Neuronal stem cell (in vitro differentiated cells): ENCODE measurements around the gene TULP1.

Source experiments
- DNase-seq: peaks from one replicate; pipeline ENCODE4 v3.0.0-alpha.2; 2013; ENCODE audit warnings: low spot score
- H2AFZ ChIP-seq: one replicate; pipeline ENCODE4 v1.6.1; 2013; ENCODE audit warnings: mild to moderate bottlenecking, low read length, inconsistent platforms
- H2AK5ac ChIP-seq: 2 replicates; pipeline ENCODE4 v1.6.1; 2013; ENCODE audit warnings: low read depth, mild to moderate bottlenecking, inconsistent platforms, low read length, moderate library complexity, mixed read lengths
- H2BK120ac ChIP-seq: 2 replicates; pipeline ENCODE4 v1.6.1; 2013; ENCODE audit warnings: low read depth, mild to moderate bottlenecking, inconsistent platforms, low read length, moderate library complexity, mixed read lengths
- H2BK12ac ChIP-seq: one replicate; pipeline ENCODE4 v1.6.1; 2013; ENCODE audit warnings: low read length, inconsistent platforms
- H2BK15ac ChIP-seq: 2 replicates; pipeline ENCODE4 v1.6.1; 2013; ENCODE audit warnings: mild to moderate bottlenecking, low read length, inconsistent platforms, mixed read lengths
- H2BK5ac ChIP-seq: one replicate; pipeline ENCODE4 v1.6.1; 2013; ENCODE audit warnings: inconsistent platforms, mild to moderate bottlenecking, low read length, moderate library complexity
- H3K14ac ChIP-seq: one replicate; pipeline ENCODE4 v1.6.1; 2013; ENCODE audit warnings: low read length, inconsistent platforms
- H3K18ac ChIP-seq: 2 replicates; pipeline ENCODE4 v1.6.1; 2013; ENCODE audit warnings: low read length, inconsistent platforms
- H3K23ac ChIP-seq: 2 replicates; pipeline ENCODE4 v1.6.1; 2013; ENCODE audit warnings: low read depth, mild to moderate bottlenecking, mixed read lengths, low read length, inconsistent platforms; ENCODE audit not compliant: poor library complexity
- H3K27ac ChIP-seq: replicated peaks from 3 replicates; pipeline ENCODE4 v1.5.1; 2013; ENCODE audit warnings: low read length, inconsistent platforms
- H3K27me3 ChIP-seq, 3 experiments: 2 replicates each; pipeline ENCODE4 v1.6.1; 2013; ENCODE audit warnings: low read length in 3 of 3, mild to moderate bottlenecking in 2 of 3, inconsistent platforms in 1 of 3, low read depth in 1 of 3, mixed read lengths in 1 of 3, moderate library complexity in 1 of 3; ENCODE audit not compliant: control insufficient read depth in 3 of 3, insufficient read depth in 3 of 3
- H3K36me3 ChIP-seq, 2 donors: replicated peaks in 1 of 2; 2 replicates each; pipeline ENCODE4 v1.6.1; 2013; ENCODE audit warnings: low read length in 2 of 2; ENCODE audit not compliant: control insufficient read depth in 2 of 2, insufficient read depth in 2 of 2
- H3K4ac ChIP-seq: 2 replicates; pipeline ENCODE4 v1.6.1; 2013; ENCODE audit warnings: inconsistent platforms, mild to moderate bottlenecking, low read length, moderate library complexity
- H3K4me1 ChIP-seq, 2 donors: 1 replicate in 1 of 2; 2 replicates in 1 of 2; pipeline ENCODE4 v1.6.1; 2013; ENCODE audit warnings: low read length in 2 of 2, low read depth in 1 of 2; ENCODE audit not compliant: control insufficient read depth in 2 of 2, insufficient read depth in 1 of 2
- H3K4me2 ChIP-seq: one replicate; pipeline ENCODE4 v1.6.1; 2013; ENCODE audit warnings: mild to moderate bottlenecking, low read length, inconsistent platforms; ENCODE audit not compliant: insufficient read depth, poor library complexity, severe bottlenecking
- H3K4me3 ChIP-seq, 2 donors: 2 replicates each; pipeline ENCODE4 v1.5.1; 2013; ENCODE audit warnings: low read length in 2 of 2, mild to moderate bottlenecking in 2 of 2, inconsistent platforms in 1 of 2, moderate library complexity in 1 of 2
- H3K79me1 ChIP-seq: one replicate; pipeline ENCODE4 v1.6.1; 2013; ENCODE audit warnings: low read depth, mild to moderate bottlenecking, inconsistent platforms, low read length, moderate library complexity
- H3K9ac ChIP-seq: one replicate; pipeline ENCODE4 v1.6.1; 2013; ENCODE audit warnings: mild to moderate bottlenecking, low read depth, low read length, inconsistent platforms; ENCODE audit not compliant: poor library complexity
- H3K9me3 ChIP-seq, 2 donors: replicated peaks in 1 of 2; 2 replicates each; pipeline versions ENCODE3 to v1.6.1; 2013; ENCODE audit warnings: low read length in 2 of 2, mild to moderate bottlenecking in 2 of 2, inconsistent platforms in 1 of 2, low read depth in 1 of 2, mixed read lengths in 1 of 2, moderate library complexity in 1 of 2; ENCODE audit not compliant: control insufficient read depth in 2 of 2, insufficient read depth in 1 of 2
- H4K8ac ChIP-seq: one replicate; pipeline ENCODE4 v1.6.1; 2013; ENCODE audit warnings: low read depth, mild to moderate bottlenecking, inconsistent platforms, low read length, moderate library complexity
- H4K91ac ChIP-seq: one replicate; pipeline ENCODE4 v1.6.1; 2013; ENCODE audit warnings: low read length, low read depth, mild to moderate bottlenecking, inconsistent platforms; ENCODE audit not compliant: poor library complexity
- WGBS, 2 donors: extraction: QIAGEN DNeasy Blood & Tissue Kit; methylation state at CpG; one replicate each; pipeline ENCODE4 v1.1.7; 2013; ENCODE audit warnings: missing lambda C conversion rate in 2 of 2, mixed read lengths in 1 of 2; ENCODE audit not compliant: insufficient read length in 2 of 2, insufficient replicate concordance in 1 of 2; ENCODE audit errors: extremely low coverage in 2 of 2; 5-methylcytosine and 5-hydroxymethylcytosine counted together

Gene TULP1

GRCh38 chr6:35468181-35468979 is 44.3 kb downstream of the TULP1 start, which contains the start of gene RPL10A:
RPL10A (plus strand) TSS chr6:35468401; CDS start chr6:35468435, 34 bp downstream.
- WGBS, 2 donors: no CpG with 5 or more reads among the region's 86 CpGs
- Histone ChIP-seq H3K18ac (peak within 1 kb of the TSS; percentile 98), H3K9ac (peak within 1 kb of the TSS; percentile 99), H3K4me3 (peak within 1 kb of the TSS; percentile 97), H3K9me3 (no peaks in the 10 kb centered on the region), H2AK5ac (peak within 1 kb of the TSS; percentile 94), H3K27me3 (no peaks in the 10 kb centered on the region), H2BK120ac (peak within 1 kb of the TSS; percentile 29), H2AFZ (peak within 1 kb of the TSS; percentile 93), H2BK12ac (no peak within 1 kb of the TSS), H3K36me3 (peaks cover 40 to 80% of the 10 kb centered on the region in 2 donors), H3K4me2 (peak within 1 kb of the TSS; percentile 68), H3K23ac (peak within 1 kb of the TSS; percentile 99), H4K8ac (peak within 1 kb of the TSS; percentile 56), H3K27ac (peak within 1 kb of the TSS; percentile 70), H3K4ac (peak within 1 kb of the TSS; percentile 90), H3K14ac (peak within 1 kb of the TSS; percentile 47), H3K79me1 (peaks cover 10% of the 10 kb centered on the region), H3K4me1 (peaks cover 16 to 20% of the 10 kb centered on the region in 2 donors), H4K91ac (peak within 1 kb of the TSS; percentile 79), H2BK5ac (peak within 1 kb of the TSS; percentile 70), H2BK15ac (no peak within 1 kb of the TSS)
- DNase-seq: peak; percentile 96

GRCh38 chr6:35465646-35466045 is 47.0 kb downstream of the TULP1 start:
- Histone ChIP-seq H3K4me3 (no peak overlapping the region), H3K4me2 (no peak overlapping the region), H3K4me1 (peaks cover 12 to 13% of the 10 kb centered on the region in 2 donors), H3K27me3 (no peaks in the 10 kb centered on the region), H2AFZ (no peak overlapping the region), H3K23ac (no peak overlapping the region), H2BK12ac (no peak overlapping the region), H3K79me1 (peaks cover 7% of the 10 kb centered on the region), H2BK15ac (no peak overlapping the region), H2BK5ac (no peak overlapping the region), H3K18ac (no peak overlapping the region), H3K27ac (no peak overlapping the region), H2AK5ac (no peak overlapping the region), H3K14ac (no peak overlapping the region), H2BK120ac (no peak overlapping the region), H3K36me3 (peaks cover 30 to 71% of the 10 kb centered on the region in 2 donors), H4K91ac (no peak overlapping the region), H3K4ac (no peak overlapping the region), H3K9me3 (no peaks in the 10 kb centered on the region), H3K9ac (no peak overlapping the region), H4K8ac (no peak overlapping the region)
- no peak for DNase-seq
- WGBS, 2 donors: no CpG with 5 or more reads among the region's 1 CpG

GRCh38 chr6:35463292-35463691 is 49.4 kb downstream of the TULP1 start:
- Histone ChIP-seq H2BK15ac (no peak overlapping the region), H4K8ac (no peak overlapping the region), H2BK5ac (no peak overlapping the region), H4K91ac (no peak overlapping the region), H2AFZ (no peak overlapping the region), H3K9ac (no peak overlapping the region), H2BK12ac (no peak overlapping the region), H3K4me2 (no peak overlapping the region), H2AK5ac (no peak overlapping the region), H3K4me3 (no peak overlapping the region), H3K9me3 (no peaks in the 10 kb centered on the region), H3K4ac (no peak overlapping the region), H3K79me1 (no peaks in the 10 kb centered on the region), H3K27me3 (no peaks in the 10 kb centered on the region), H3K23ac (no peak overlapping the region), H3K18ac (no peak overlapping the region), H3K36me3 (peaks cover 29 to 71% of the 10 kb centered on the region in 2 donors), H3K4me1 (peaks cover 0 to 3% of the 10 kb centered on the region in 2 donors), H3K27ac (no peak overlapping the region), H3K14ac (no peak overlapping the region), H2BK120ac (no peak overlapping the region)
- no peak for DNase-seq
- WGBS, 2 donors: no CpG with 5 or more reads among the region's 4 CpGs

GRCh38 chr6:35461270-35461669 is 51.4 kb downstream of the TULP1 start:
- Histone ChIP-seq H3K4me2 (no peak overlapping the region), H3K9me3 (no peaks in the 10 kb centered on the region), H3K36me3 (peaks cover 32 to 75% of the 10 kb centered on the region in 2 donors), H4K8ac (no peak overlapping the region), H3K23ac (no peak overlapping the region), H2BK12ac (no peak overlapping the region), H3K9ac (no peak overlapping the region), H3K4me3 (no peak overlapping the region), H2BK15ac (no peak overlapping the region), H3K14ac (no peak overlapping the region), H2AK5ac (no peak overlapping the region), H3K4me1 (no peaks in the 10 kb centered on the region), H3K18ac (no peak overlapping the region), H2BK120ac (no peak overlapping the region), H2BK5ac (no peak overlapping the region), H3K27ac (no peak overlapping the region), H4K91ac (no peak overlapping the region), H3K4ac (no peak overlapping the region), H3K27me3 (no peaks in the 10 kb centered on the region), H2AFZ (no peak overlapping the region), H3K79me1 (no peaks in the 10 kb centered on the region)
- WGBS, 2 donors: no CpG with 5 or more reads among the region's 3 CpGs
- no peak for DNase-seq
